Measurements from ENCODE around the gene NCAM2. TPM values are rescaled to one million over a fixed set of nuclear protein-coding genes. Genes with fewer than 3 reads are reported as not detected.

NCAM2 gene
- total and polyA plus RNA-seq, 2 experiments from 2014 or later = 0.36 to 0.83 TPM

GRCh38 chr21:21156397-21156796 lies 158.2 kb downstream of the NCAM2 start:
- no peaks in the 10 kb centered on the region for H3K9me3 Mint-ChIP-seq
- H2AFZ ChIP-seq = no peak overlapping the region
- no peak overlapping the region for H3K4me2 ChIP-seq
- no peak for TF ChIP-seq REST (IDR thresholded peaks at IDR 0.05; ENCODE audit: unreplicated experiment)
- TF ChIP-seq ETS1 (IDR thresholded peaks at IDR 0.05) = no peak
- no peak for TF ChIP-seq EZH2 (IDR thresholded peaks at IDR 0.05; ENCODE audit: low read depth, unreplicated experiment)
- TF ChIP-seq POLR2AphosphoS5 (IDR thresholded peaks at IDR 0.05; ENCODE audit: low read depth) = no peak
- TF ChIP-seq CTCF (conservative IDR thresholded peaks at IDR 0.05; ENCODE audit: low read depth in 2 of 2) = no peak
- no peak for TF ChIP-seq STAT1 (IDR thresholded peaks at IDR 0.05; ENCODE audit: unreplicated experiment)
- TF ChIP-seq CREB1 (CRISPR knock-in tag; IDR thresholded peaks at IDR 0.05; ENCODE audit: low read depth) = no peak
- no peak for TF ChIP-seq JUNB (IDR thresholded peaks at IDR 0.05; ENCODE audit: unreplicated experiment)
- TF ChIP-seq ZNF331 (CRISPR knock-in tag; IDR thresholded peaks at IDR 0.05; ENCODE audit: low read depth) = no peak
- no peak for TF ChIP-seq EZH2phosphoT487 (IDR thresholded peaks at IDR 0.05; ENCODE audit: unreplicated experiment)
- TF ChIP-seq ZNF462 (CRISPR knock-in tag; IDR thresholded peaks at IDR 0.05) = no peak
- no peaks in the 10 kb centered on the region for H3K36me3 Mint-ChIP-seq (ENCODE audit: low read depth)
- H3F3A ChIP-seq (replicated peaks; ENCODE audit: low read depth) = no peaks in the 10 kb centered on the region
- H3K79me2 ChIP-seq (replicated peaks; ENCODE audit: insufficient read depth) = no peaks in the 10 kb centered on the region
- DNase-seq (ENCODE audit: low spot score) = no peak
- H3K4me3 Mint-ChIP-seq = no peak overlapping the region
- ATAC-seq = no peak
- H3K4me1 Mint-ChIP-seq = no peaks in the 10 kb centered on the region
- H3K27me3 Mint-ChIP-seq (ENCODE audit: insufficient read depth, low read depth, poor library complexity) = no peaks in the 10 kb centered on the region
- H3K27me3 ChIP-seq (ENCODE audit: insufficient read depth) = no peaks in the 10 kb centered on the region
- H3K4me3 ChIP-seq = no peak overlapping the region
- no peaks in the 10 kb centered on the region for H3K9me2 ChIP-seq (ENCODE audit: insufficient read depth)
- no peaks in the 10 kb centered on the region for H4K20me1 ChIP-seq (replicated peaks; ENCODE audit: insufficient read depth)
- H3K36me3 ChIP-seq (ENCODE audit: insufficient read depth) = no peaks in the 10 kb centered on the region
- H3K27ac Mint-ChIP-seq = no peak overlapping the region
- no peak overlapping the region for H3K27ac ChIP-seq (ENCODE audit: low read depth)
- no peaks in the 10 kb centered on the region for H3K4me1 ChIP-seq (ENCODE audit: insufficient read depth)

Measured in GM23338 (cell line).